ENCODE measurements around the gene ZNF90.
"Not testable (repeated sequence)": the region's sequence is repeated elsewhere in the genome, so short reads cannot be mapped to it uniquely, and the experiment has no call there.

ZNF90 gene

GRCh38 chr19:20066861-20067260 lies 10.9 kb upstream of the ZNF90 start:
- Histone ChIP-seq H3K36me3 (ENCODE audit: control insufficient read depth, insufficient read depth, low read length) (no peaks in the 10 kb centered on the region), H3K9me3 (ENCODE audit: control insufficient read depth, insufficient read depth, low read depth, low read length) (peaks cover 23% of the 10 kb centered on the region), H3K27ac (ENCODE audit: low read depth, low read length) (no peak overlapping the region), H3K27me3 (ENCODE audit: control insufficient read depth, insufficient read depth, low read length) (no peaks in the 10 kb centered on the region), H3K4me1 (ENCODE audit: control insufficient read depth, insufficient read depth, low read length) (peaks cover 16% of the 10 kb centered on the region; the same call in 1 of the 2 replicates), H3K4me3 (ENCODE audit: low read depth, low read length) (no peak overlapping the region), H3K9ac (ENCODE audit: low read length) (no peak overlapping the region)

- Histone ChIP-seq H3K9ac (ENCODE audit: low read length) (no peak overlapping the region), H3K27ac (ENCODE audit: low read depth, low read length) (no peak overlapping the region), H3K4me1 (ENCODE audit: control insufficient read depth, insufficient read depth, low read length) (peaks cover 16% of the 10 kb centered on the region; the same call in 1 of the 2 replicates), H3K27me3 (ENCODE audit: control insufficient read depth, insufficient read depth, low read length) (no peaks in the 10 kb centered on the region), H3K4me3 (ENCODE audit: low read depth, low read length) (peak overlapping the region; percentile 27; the same call in 1 of the 2 replicates), H3K36me3 (ENCODE audit: control insufficient read depth, insufficient read depth, low read length) (no peaks in the 10 kb centered on the region), H3K9me3 (ENCODE audit: control insufficient read depth, insufficient read depth, low read depth, low read length) (peaks cover 20% of the 10 kb centered on the region)
These were observed 9.9 kb upstream of the ZNF90 start for GRCh38 chr19:20067943-20068342.

GRCh38 chr19:20068559-20068958 lies 9.2 kb upstream of the ZNF90 start:
- H3K9ac ChIP-seq (ENCODE audit: low read length); H3K27me3 ChIP-seq (ENCODE audit: control insufficient read depth, insufficient read depth, low read length); H3K36me3 ChIP-seq (ENCODE audit: control insufficient read depth, insufficient read depth, low read length): not testable (repeated sequence)
- Histone ChIP-seq H3K27ac (ENCODE audit: low read depth, low read length) (peak overlapping the region; percentile 62; the same call in 1 of the 2 replicates), H3K4me3 (ENCODE audit: low read depth, low read length) (peak overlapping the region; percentile 27; the same call in 1 of the 2 replicates), H3K4me1 (ENCODE audit: control insufficient read depth, insufficient read depth, low read length) (peaks cover 16% of the 10 kb centered on the region; the same call in 1 of the 2 replicates), H3K9me3 (ENCODE audit: control insufficient read depth, insufficient read depth, low read depth, low read length) (peaks cover 20% of the 10 kb centered on the region)

GRCh38 chr19:20070691-20071090 lies 7.1 kb upstream of the ZNF90 start:
- Histone ChIP-seq H3K36me3 (ENCODE audit: control insufficient read depth, insufficient read depth, low read length) (no peaks in the 10 kb centered on the region), H3K4me1 (ENCODE audit: control insufficient read depth, insufficient read depth, low read length) (peaks cover 16% of the 10 kb centered on the region; the same call in 1 of the 2 replicates), H3K9me3 (ENCODE audit: control insufficient read depth, insufficient read depth, low read depth, low read length) (peaks cover 13% of the 10 kb centered on the region; the same call in 1 of the 2 replicates), H3K27ac (ENCODE audit: low read depth, low read length) (no peak overlapping the region), H3K9ac (ENCODE audit: low read length) (no peak overlapping the region), H3K27me3 (ENCODE audit: control insufficient read depth, insufficient read depth, low read length) (no peaks in the 10 kb centered on the region), H3K4me3 (ENCODE audit: low read depth, low read length) (no peak overlapping the region)

GRCh38 chr19:20072936-20073335 lies 4.9 kb upstream of the ZNF90 start:
- peaks cover 17% of the 10 kb centered on the region; the same call in 1 of the 2 replicates for H3K9me3 ChIP-seq (ENCODE audit: control insufficient read depth, insufficient read depth, low read depth, low read length)
- H3K4me3 ChIP-seq (ENCODE audit: low read depth, low read length): no peak overlapping the region
- H3K4me1 ChIP-seq (ENCODE audit: control insufficient read depth, insufficient read depth, low read length): peaks cover 7% of the 10 kb centered on the region; the same call in 1 of the 2 replicates
- H3K9ac ChIP-seq (ENCODE audit: low read length): no peak overlapping the region
- H3K27me3 ChIP-seq (ENCODE audit: control insufficient read depth, insufficient read depth, low read length): no peaks in the 10 kb centered on the region
- no peaks in the 10 kb centered on the region for H3K36me3 ChIP-seq (ENCODE audit: control insufficient read depth, insufficient read depth, low read length)
- H3K27ac ChIP-seq (ENCODE audit: low read depth, low read length): no peak overlapping the region

DNA sequence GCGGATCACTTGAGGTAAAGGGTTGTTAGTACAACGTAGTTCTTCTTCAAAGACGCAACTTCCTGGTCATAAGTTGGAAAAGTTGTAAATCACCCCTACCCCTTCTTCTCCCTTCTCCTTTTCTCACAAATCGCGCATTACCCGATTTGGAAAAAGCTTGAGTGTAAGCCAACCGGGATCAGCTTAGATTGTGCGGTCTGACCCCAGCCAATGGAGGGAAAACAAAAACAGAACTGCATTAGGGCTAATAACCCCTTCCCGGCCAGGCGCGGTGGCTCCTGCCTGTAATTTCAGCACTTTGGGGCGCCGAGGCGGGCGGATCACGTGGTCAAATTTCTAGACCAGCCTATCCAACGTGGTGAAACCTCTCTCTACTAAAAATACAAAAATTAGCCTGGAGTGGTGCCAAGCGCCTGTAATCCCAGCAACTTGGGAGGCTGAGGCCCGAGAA lies 806 bp downstream of the ZNF90 start:
- H3K27me3 ChIP-seq (ENCODE audit: control insufficient read depth, insufficient read depth, low read length): no peaks in the 10 kb centered on the region
- peak overlapping the region; percentile 67 for H3K9ac ChIP-seq (ENCODE audit: low read length)
- H3K9me3 ChIP-seq (ENCODE audit: control insufficient read depth, insufficient read depth, low read depth, low read length): peaks cover 23% of the 10 kb centered on the region; the same call in 1 of the 2 replicates
- H3K4me1 ChIP-seq (ENCODE audit: control insufficient read depth, insufficient read depth, low read length): peaks cover 10% of the 10 kb centered on the region; the same call in 1 of the 2 replicates
- no peaks in the 10 kb centered on the region; the same call in 1 of the 2 replicates for H3K36me3 ChIP-seq (ENCODE audit: control insufficient read depth, insufficient read depth, low read length)
- no peak overlapping the region for H3K27ac ChIP-seq (ENCODE audit: low read depth, low read length)
- peak overlapping the region; percentile 82 for H3K4me3 ChIP-seq (ENCODE audit: low read depth, low read length)

DNA sequence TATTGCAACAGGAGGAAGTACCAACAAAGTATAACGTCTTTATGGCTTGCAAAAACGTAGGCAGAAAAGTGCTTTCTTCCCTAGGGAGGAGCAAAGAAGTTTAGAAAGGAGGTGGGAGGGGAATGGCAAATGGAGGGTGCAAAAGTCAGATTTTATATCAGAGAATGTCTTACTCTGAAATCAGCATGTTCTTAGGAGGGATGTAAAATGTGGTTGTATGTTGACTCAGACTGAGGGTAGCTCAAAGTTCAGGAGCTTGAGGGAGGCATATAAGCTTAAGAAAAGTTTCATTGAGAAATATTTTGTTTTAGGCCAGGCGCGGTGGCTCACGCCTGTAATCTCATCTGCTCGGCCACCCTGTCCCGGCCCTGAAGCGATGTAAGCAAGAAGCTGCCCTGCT lies 1.7 kb downstream of the ZNF90 start:
- H3K9ac ChIP-seq (ENCODE audit: low read length): no peak overlapping the region
- H3K4me3 ChIP-seq (ENCODE audit: low read depth, low read length): peak overlapping the region; percentile 82; the same call in 1 of the 2 replicates

DNA sequence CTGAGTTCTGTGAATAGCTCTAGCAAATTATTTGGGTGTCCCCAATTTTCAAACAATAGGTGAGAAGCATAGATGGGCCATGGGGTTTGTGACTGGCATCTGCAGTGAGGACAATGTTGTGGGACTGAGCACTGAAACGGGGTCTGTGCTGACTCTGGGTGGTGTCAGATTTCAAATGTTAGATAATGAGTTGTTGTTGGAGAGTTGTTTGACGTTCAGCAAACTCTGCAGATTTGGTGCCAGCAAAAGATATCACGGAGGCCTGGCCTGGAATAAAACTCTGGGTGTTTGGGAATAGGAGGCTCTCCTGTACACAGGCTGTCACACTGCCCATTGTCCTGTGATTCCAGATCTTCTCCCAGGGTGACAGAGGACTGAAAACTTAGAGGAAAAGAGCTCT lies 2.9 kb downstream of the ZNF90 start:
- H3K27ac ChIP-seq (ENCODE audit: low read depth, low read length): no peak overlapping the region
- peaks cover 22% of the 10 kb centered on the region; the same call in 1 of the 2 replicates for H3K9me3 ChIP-seq (ENCODE audit: control insufficient read depth, insufficient read depth, low read depth, low read length)
- no peaks in the 10 kb centered on the region for H3K27me3 ChIP-seq (ENCODE audit: control insufficient read depth, insufficient read depth, low read length)
- H3K4me3 ChIP-seq (ENCODE audit: low read depth, low read length): peak overlapping the region; percentile 82; the same call in 1 of the 2 replicates
- H3K36me3 ChIP-seq (ENCODE audit: control insufficient read depth, insufficient read depth, low read length): no peaks in the 10 kb centered on the region; the same call in 1 of the 2 replicates
- H3K9ac ChIP-seq (ENCODE audit: low read length): no peak overlapping the region
- peaks cover 10% of the 10 kb centered on the region; the same call in 1 of the 2 replicates for H3K4me1 ChIP-seq (ENCODE audit: control insufficient read depth, insufficient read depth, low read length)

More for the DNA sequence above, 1.7 kb downstream of the ZNF90 start:
- Histone ChIP-seq H3K27me3 (ENCODE audit: control insufficient read depth, insufficient read depth, low read length) (no peaks in the 10 kb centered on the region), H3K36me3 (ENCODE audit: control insufficient read depth, insufficient read depth, low read length) (no peaks in the 10 kb centered on the region; the same call in 1 of the 2 replicates), H3K9me3 (ENCODE audit: control insufficient read depth, insufficient read depth, low read depth, low read length) (peaks cover 23% of the 10 kb centered on the region; the same call in 1 of the 2 replicates), H3K27ac (ENCODE audit: low read depth, low read length) (no peak overlapping the region), H3K4me1 (ENCODE audit: control insufficient read depth, insufficient read depth, low read length) (peaks cover 10% of the 10 kb centered on the region; the same call in 1 of the 2 replicates)

DNA sequence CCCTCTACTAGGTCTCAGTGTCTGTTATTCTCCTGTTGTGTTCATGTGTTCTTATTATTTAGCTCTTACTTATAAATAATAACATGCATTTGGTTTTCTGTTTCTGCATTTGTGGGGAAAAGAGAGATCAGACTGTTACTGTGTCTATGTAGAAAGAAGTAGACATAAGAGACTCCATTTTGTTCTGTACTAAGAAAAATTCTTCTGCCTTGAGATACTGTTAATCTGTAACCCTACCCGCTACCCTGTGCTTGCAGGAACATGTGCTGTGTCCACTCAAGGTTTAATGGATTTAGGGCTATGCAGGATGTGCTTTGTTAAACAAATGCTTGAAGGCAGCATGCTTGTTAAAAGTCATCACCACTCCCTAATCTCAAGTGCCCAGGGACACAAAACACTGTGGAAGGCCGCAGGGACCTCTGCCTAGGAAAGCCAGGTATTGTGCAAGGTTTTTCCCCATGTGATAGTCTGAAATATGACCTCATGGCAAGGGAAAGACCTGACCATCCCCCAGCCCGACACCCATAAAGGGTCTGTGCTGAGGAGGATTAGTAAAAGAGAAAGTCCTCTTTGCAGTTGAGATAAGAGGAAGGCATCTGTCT lies 4.5 kb downstream of the ZNF90 start:
- H3K27me3 ChIP-seq (ENCODE audit: control insufficient read depth, insufficient read depth, low read length); H3K36me3 ChIP-seq (ENCODE audit: control insufficient read depth, insufficient read depth, low read length); H3K9ac ChIP-seq (ENCODE audit: low read length); H3K4me3 ChIP-seq (ENCODE audit: low read depth, low read length): not testable (repeated sequence)
- H3K9me3 ChIP-seq (ENCODE audit: control insufficient read depth, insufficient read depth, low read depth, low read length): peaks cover 13% of the 10 kb centered on the region; the same call in 1 of the 2 replicates
- H3K27ac ChIP-seq (ENCODE audit: low read depth, low read length): peak overlapping the region; percentile 62; the same call in 1 of the 2 replicates
- H3K4me1 ChIP-seq (ENCODE audit: control insufficient read depth, insufficient read depth, low read length): peaks cover 10% of the 10 kb centered on the region; the same call in 1 of the 2 replicates

DNA sequence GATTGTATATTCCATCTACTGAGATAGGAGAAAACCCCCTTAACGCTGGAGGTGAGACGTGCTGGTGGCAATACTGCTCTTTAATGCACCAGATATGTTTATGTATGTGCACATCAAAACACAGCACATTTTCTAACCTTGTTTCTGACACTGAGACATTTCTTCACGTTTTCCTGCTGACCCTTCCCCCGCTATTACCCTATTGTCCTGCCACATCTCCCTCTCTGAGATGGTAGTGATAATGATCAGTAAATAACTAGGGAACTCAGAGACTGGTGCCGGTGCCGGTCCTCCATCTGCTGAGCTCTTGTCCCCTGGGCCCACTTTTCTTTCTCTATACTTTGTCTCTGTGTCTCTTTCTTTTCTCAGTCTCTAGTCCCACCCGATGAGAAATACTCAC lies 5.1 kb downstream of the ZNF90 start:
- not testable (repeated sequence) for H3K4me3 ChIP-seq (ENCODE audit: low read depth, low read length); H3K27ac ChIP-seq (ENCODE audit: low read depth, low read length); H3K9ac ChIP-seq (ENCODE audit: low read length); H3K27me3 ChIP-seq (ENCODE audit: control insufficient read depth, insufficient read depth, low read length); H3K36me3 ChIP-seq (ENCODE audit: control insufficient read depth, insufficient read depth, low read length)
- Histone ChIP-seq H3K4me1 (ENCODE audit: control insufficient read depth, insufficient read depth, low read length) (peaks cover 13% of the 10 kb centered on the region; the same call in 1 of the 2 replicates), H3K9me3 (ENCODE audit: control insufficient read depth, insufficient read depth, low read depth, low read length) (peaks cover 17% of the 10 kb centered on the region; the same call in 1 of the 2 replicates)

DNA sequence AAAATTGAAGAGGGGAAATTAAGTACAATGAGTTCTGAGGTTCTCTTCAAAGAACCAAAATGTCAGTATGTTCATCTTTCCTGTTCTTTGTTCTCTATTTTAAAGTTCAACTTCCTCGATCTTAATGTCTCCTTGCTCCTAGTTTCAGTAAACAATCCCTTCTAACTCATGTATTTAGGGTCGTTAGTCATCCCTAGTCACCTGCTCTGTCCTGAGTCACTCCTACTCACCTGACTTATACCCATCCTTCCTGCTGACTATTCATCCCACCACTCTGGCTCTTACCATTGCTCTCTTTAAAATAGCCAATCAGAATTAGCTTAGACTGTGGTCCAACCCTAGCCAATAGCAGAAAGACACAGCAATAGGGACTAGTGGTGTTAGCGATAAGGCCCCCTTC lies 24.3 kb downstream of the ZNF90 start:
- no peak overlapping the region for H3K4me3 ChIP-seq (ENCODE audit: low read depth, low read length)
- peaks cover 56% of the 10 kb centered on the region; the same call in 1 of the 2 replicates for H3K36me3 ChIP-seq (ENCODE audit: control insufficient read depth, insufficient read depth, low read length)
- H3K27me3 ChIP-seq (ENCODE audit: control insufficient read depth, insufficient read depth, low read length): no peaks in the 10 kb centered on the region
- H3K27ac ChIP-seq (ENCODE audit: low read depth, low read length): no peak overlapping the region
- H3K9me3 ChIP-seq (ENCODE audit: control insufficient read depth, insufficient read depth, low read depth, low read length): peaks cover 55% of the 10 kb centered on the region
- H3K9ac ChIP-seq (ENCODE audit: low read length): no peak overlapping the region
- no peaks in the 10 kb centered on the region; the same call in 1 of the 2 replicates for H3K4me1 ChIP-seq (ENCODE audit: control insufficient read depth, insufficient read depth, low read length)
